H9 (cell line): ENCODE results near the gene CALHM4. TPM values are rescaled to one million over a fixed set of nuclear protein-coding genes. Genes with fewer than 3 reads are reported as not detected.

ENCODE experiments used
- DNase-seq: peaks from one replicate; pipeline ENCODE4 v3.0.0-alpha.2; 2017
- H2AFZ ChIP-seq: one replicate; pipeline ENCODE4 v1.6.1; 2013; ENCODE audit warnings: mild to moderate bottlenecking, low read length, control low read depth, moderate library complexity
- H2AK5ac ChIP-seq: 2 replicates; pipeline ENCODE4 v1.6.1; 2013; ENCODE audit warnings: low read length, control low read depth, mixed read lengths; ENCODE audit not compliant: insufficient read length
- H2BK120ac ChIP-seq: one replicate; pipeline ENCODE4 v1.6.1; 2013; ENCODE audit warnings: low read depth, mild to moderate bottlenecking, low read length, control low read depth, inconsistent platforms; ENCODE audit not compliant: poor library complexity, severe bottlenecking
- H2BK12ac ChIP-seq: 2 replicates; pipeline ENCODE4 v1.6.1; 2013; ENCODE audit warnings: low read length, control low read depth, mixed read lengths, low read depth; ENCODE audit not compliant: insufficient read length
- H2BK15ac ChIP-seq: 2 replicates; pipeline ENCODE4 v1.6.1; 2013; ENCODE audit warnings: low read depth, low read length, control low read depth
- H2BK20ac ChIP-seq: one replicate; pipeline ENCODE4 v1.6.1; 2013; ENCODE audit warnings: low read depth, mild to moderate bottlenecking, low read length, control low read depth, inconsistent platforms; ENCODE audit not compliant: poor library complexity, severe bottlenecking
- H2BK5ac ChIP-seq: 2 replicates; pipeline ENCODE4 v1.6.1; 2013; ENCODE audit warnings: low read length, control low read depth, mixed read lengths; ENCODE audit not compliant: insufficient read length
- H3K14ac ChIP-seq: 2 replicates; pipeline ENCODE4 v1.6.1; 2013; ENCODE audit warnings: low read length, control low read depth; ENCODE audit not compliant: insufficient read depth
- H3K18ac ChIP-seq: 2 replicates; pipeline ENCODE4 v1.6.1; 2013; ENCODE audit warnings: low read depth, mild to moderate bottlenecking, mixed read lengths, low read length, control low read depth; ENCODE audit not compliant: insufficient read length
- H3K23ac ChIP-seq: 2 replicates; pipeline ENCODE4 v1.6.1; 2013; ENCODE audit warnings: low read length, control low read depth, mixed read lengths, low read depth; ENCODE audit not compliant: insufficient read length
- H3K23me2 ChIP-seq: 2 replicates; pipeline ENCODE4 v1.6.1; 2013; ENCODE audit warnings: low read depth, mild to moderate bottlenecking, mixed read lengths, low read length, control low read depth; ENCODE audit not compliant: insufficient read length, poor library complexity, severe bottlenecking
- H3K27ac ChIP-seq: 2 replicates; pipeline ENCODE4 v1.5.1; 2013; ENCODE audit warnings: low read length, control low read depth, mixed read lengths, low read depth; ENCODE audit not compliant: insufficient read length
- H3K27me3 ChIP-seq: 2 replicates; pipeline ENCODE4 v1.6.1; 2013; ENCODE audit warnings: low read length, control low read depth, inconsistent platforms; ENCODE audit not compliant: insufficient read depth
- H3K4ac ChIP-seq: 2 replicates; pipeline ENCODE4 v1.6.1; 2013; ENCODE audit warnings: low read depth, mild to moderate bottlenecking, control low read depth, inconsistent platforms, low read length, moderate library complexity
- H3K4me1 ChIP-seq: 2 replicates; pipeline ENCODE4 v1.6.1; 2013; ENCODE audit warnings: low read length, control low read depth, inconsistent platforms; ENCODE audit not compliant: insufficient read depth
- H3K4me2 ChIP-seq: 2 replicates; pipeline ENCODE4 v1.6.1; 2013; ENCODE audit warnings: low read length, control low read depth, mixed read lengths; ENCODE audit not compliant: insufficient read length, insufficient read depth
- H3K56ac ChIP-seq: 2 replicates; pipeline ENCODE4 v1.6.1; 2013; ENCODE audit warnings: low read depth, mild to moderate bottlenecking, mixed read lengths, low read length, control low read depth; ENCODE audit not compliant: insufficient read length
- H3K79me1 ChIP-seq: 2 replicates; pipeline ENCODE4 v1.6.1; 2013; ENCODE audit warnings: low read depth, mild to moderate bottlenecking, moderate library complexity, low read length, control low read depth, inconsistent platforms; ENCODE audit not compliant: insufficient read depth, poor library complexity, severe bottlenecking
- H3K79me2 ChIP-seq: 2 replicates; pipeline ENCODE4 v1.6.1; 2013; ENCODE audit warnings: low read length, control low read depth, inconsistent platforms; ENCODE audit not compliant: insufficient read depth
- H3K9ac ChIP-seq: 2 replicates; pipeline ENCODE4 v1.6.1; 2013; ENCODE audit warnings: low read length, control low read depth, mixed read lengths; ENCODE audit not compliant: insufficient read length; ENCODE audit errors: extremely low read depth
- H3K9me3 ChIP-seq: one replicate; pipeline ENCODE4 v1.6.1; 2013; ENCODE audit warnings: low read depth, low read length, inconsistent platforms; ENCODE audit not compliant: control insufficient read depth
- H3T11ph ChIP-seq: one replicate; pipeline ENCODE4 v1.6.1; 2013; ENCODE audit warnings: mild to moderate bottlenecking, low read length, control low read depth, inconsistent platforms
- H4K20me1 ChIP-seq: one replicate; pipeline ENCODE4 v1.6.1; 2013; ENCODE audit not compliant: control insufficient read depth, insufficient read length, insufficient read depth
- H4K5ac ChIP-seq: 2 replicates; pipeline ENCODE4 v1.6.1; 2013; ENCODE audit warnings: low read depth, mild to moderate bottlenecking, mixed read lengths, low read length, control low read depth; ENCODE audit not compliant: insufficient read length
- H4K8ac ChIP-seq: replicated peaks from 2 replicates; pipeline ENCODE4 v1.6.1; 2013; ENCODE audit warnings: low read length, control low read depth, mixed read lengths, low read depth; ENCODE audit not compliant: insufficient read length
- H4K91ac ChIP-seq: 2 replicates; pipeline ENCODE4 v1.6.1; 2013; ENCODE audit warnings: low read depth, mild to moderate bottlenecking, moderate library complexity, mixed read lengths, low read length, control low read depth; ENCODE audit not compliant: insufficient read length
- H3K27ac Mint-ChIP-seq, 3 experiments: 2 replicates in 2 of 3; 3 replicates in 1 of 3; pipeline ENCODE4 v1.8.0; 2020 to 2021; ENCODE audit warnings: mixed read lengths in 3 of 3, mild to moderate bottlenecking in 1 of 3, moderate library complexity in 1 of 3
- H3K27me3 Mint-ChIP-seq: 2 replicates; pipeline ENCODE4 v1.8.0; 2021; ENCODE audit warnings: low read depth, mild to moderate bottlenecking, moderate library complexity, mixed read lengths
- H3K36me3 Mint-ChIP-seq, 3 experiments: 2 replicates in 2 of 3; 3 replicates in 1 of 3; pipeline ENCODE4 v1.8.0; 2020 to 2021; ENCODE audit warnings: low read depth in 3 of 3, mixed read lengths in 3 of 3; ENCODE audit not compliant: insufficient read depth in 1 of 3
- H3K4me1 Mint-ChIP-seq, 2 experiments: 2 replicates each; pipeline ENCODE4 v1.8.0; 2020; ENCODE audit warnings: mixed read lengths in 2 of 2
- H3K4me3 Mint-ChIP-seq, 2 experiments: 2 replicates in 1 of 2; 3 replicates in 1 of 2; pipeline ENCODE4 v1.8.0; 2020 to 2021; ENCODE audit warnings: mild to moderate bottlenecking in 2 of 2, mixed read lengths in 2 of 2, moderate library complexity in 1 of 2
- H3K9me3 Mint-ChIP-seq, 2 experiments: 2 replicates in 1 of 2; 3 replicates in 1 of 2; pipeline ENCODE4 v1.8.0; 2020; ENCODE audit warnings: mild to moderate bottlenecking in 2 of 2, mixed read lengths in 2 of 2, moderate library complexity in 1 of 2
- CTCF ChIP-seq: fragments of 200-600 bp; sonication (generic); conservative IDR thresholded peaks from 3 replicates; pipeline ENCODE4 v1.8.0; 2021; ENCODE audit warnings: antibody characterized with exemption, mild to moderate bottlenecking
- WGBS: extraction: QIAGEN DNeasy Blood & Tissue Kit; methylation state at CpG from one replicate; pipeline ENCODE4 v1.1.7; 2013; ENCODE audit warnings: missing lambda C conversion rate, low lambda C conversion rate, mixed read lengths; ENCODE audit not compliant: insufficient read length; ENCODE audit errors: extremely low coverage; 5-methylcytosine and 5-hydroxymethylcytosine counted together
- total RNA-seq: library from RNA; stranded (reverse); gene quantifications from 2 replicates; pipeline ENCODE4 v1.2.1, GENCODE V29; 2021

CALHM4 gene
- total RNA-seq, 1 experiment from 2014 or later = not detected

- no peaks in the 10 kb centered on the region for H4K20me1 ChIP-seq
- H3K4me3 Mint-ChIP-seq = no peak overlapping the region
- no peak overlapping the region for H3K23ac ChIP-seq
- H3K4ac ChIP-seq = no peak overlapping the region
- no peak overlapping the region for H2BK12ac ChIP-seq
- H3K4me2 ChIP-seq = no peak overlapping the region
- H3K14ac ChIP-seq = no peak overlapping the region
- H3T11ph ChIP-seq = no peak overlapping the region
- H4K8ac ChIP-seq = no peak overlapping the region
- no peaks in the 10 kb centered on the region for H3K36me3 Mint-ChIP-seq
- H3K79me1 ChIP-seq = no peaks in the 10 kb centered on the region
- H2AK5ac ChIP-seq = no peak overlapping the region
- no peak overlapping the region for H4K5ac ChIP-seq
- H4K91ac ChIP-seq = no peak overlapping the region
- H3K56ac ChIP-seq = no peak overlapping the region
- WGBS = no CpG with 5 or more reads among the region's 9 CpGs
- no peak overlapping the region for H3K18ac ChIP-seq
- no peaks in the 10 kb centered on the region for H3K9me3 Mint-ChIP-seq
- peaks cover 3% of the 10 kb centered on the region in 2 experiments; a peak in 2 of 4 replicates for H3K4me1 Mint-ChIP-seq
- no peak for DNase-seq
- no peak overlapping the region for H2BK15ac ChIP-seq
- H3K27ac ChIP-seq = no peak overlapping the region
- no peaks in the 10 kb centered on the region for H3K4me1 ChIP-seq
- peak overlapping the region in 1 of 3 experiments; percentile 40; a peak in 1 of 7 replicates for H3K27ac Mint-ChIP-seq
- no peak overlapping the region for H2BK5ac ChIP-seq
- H3K27me3 ChIP-seq = no peaks in the 10 kb centered on the region
- no peak for TF ChIP-seq CTCF
- H3K9me3 ChIP-seq = no peaks in the 10 kb centered on the region
- no peak overlapping the region for H3K9ac ChIP-seq
- H3K79me2 ChIP-seq = no peaks in the 10 kb centered on the region
- no peak overlapping the region for H2AFZ ChIP-seq
- no peak overlapping the region for H2BK20ac ChIP-seq
- H3K23me2 ChIP-seq = no peaks in the 10 kb centered on the region
- no peak overlapping the region for H2BK120ac ChIP-seq
- peaks cover 12% of the 10 kb centered on the region for H3K27me3 Mint-ChIP-seq
These were observed 10.3 kb downstream of the CALHM4 start for GRCh38 chr6:116563830-116564229.
